GM06990 (cell line): ENCODE results near the gene SLC16A8.

Source experiments
- DNase-seq: peaks from one replicate; pipeline ENCODE4 v3.0.0-alpha.2; 2011; ENCODE audit not compliant: insufficient read length; ENCODE audit errors: extremely low read depth
- H3K27me3 ChIP-seq: replicated peaks from 2 replicates; pipeline ENCODE4 v1.6.0; 2011; ENCODE audit warnings: low read length; ENCODE audit not compliant: control insufficient read depth, insufficient read depth
- H3K36me3 ChIP-seq: 2 replicates; pipeline ENCODE4 v1.5.1; 2011; ENCODE audit warnings: low read length; ENCODE audit not compliant: control insufficient read depth, insufficient read depth
- H3K4me3 ChIP-seq: replicated peaks from 2 replicates; pipeline ENCODE4 v1.5.1; 2011; ENCODE audit warnings: low read depth, mild to moderate bottlenecking, control low read depth, low read length
- TF ChIP-seq, protein P1 (sequence below): IDR thresholded peaks from 2 replicates; pipeline ENCODE4 v1.5.1; 2011; ENCODE audit warnings: low read length, control low read depth, mild to moderate bottlenecking, inconsistent platforms; ENCODE audit not compliant: insufficient read depth, poor library complexity, severe bottlenecking

Gene SLC16A8

GRCh38 chr22:38028344-38029130 is 55.4 kb downstream of the SLC16A8 start:
- H3K36me3 ChIP-seq = no peaks in the 10 kb centered on the region
- H3K4me3 ChIP-seq = no peak overlapping the region
- peaks cover 3% of the 10 kb centered on the region for H3K27me3 ChIP-seq
- DNase-seq = no peak
- TF ChIP-seq, protein P1, sequence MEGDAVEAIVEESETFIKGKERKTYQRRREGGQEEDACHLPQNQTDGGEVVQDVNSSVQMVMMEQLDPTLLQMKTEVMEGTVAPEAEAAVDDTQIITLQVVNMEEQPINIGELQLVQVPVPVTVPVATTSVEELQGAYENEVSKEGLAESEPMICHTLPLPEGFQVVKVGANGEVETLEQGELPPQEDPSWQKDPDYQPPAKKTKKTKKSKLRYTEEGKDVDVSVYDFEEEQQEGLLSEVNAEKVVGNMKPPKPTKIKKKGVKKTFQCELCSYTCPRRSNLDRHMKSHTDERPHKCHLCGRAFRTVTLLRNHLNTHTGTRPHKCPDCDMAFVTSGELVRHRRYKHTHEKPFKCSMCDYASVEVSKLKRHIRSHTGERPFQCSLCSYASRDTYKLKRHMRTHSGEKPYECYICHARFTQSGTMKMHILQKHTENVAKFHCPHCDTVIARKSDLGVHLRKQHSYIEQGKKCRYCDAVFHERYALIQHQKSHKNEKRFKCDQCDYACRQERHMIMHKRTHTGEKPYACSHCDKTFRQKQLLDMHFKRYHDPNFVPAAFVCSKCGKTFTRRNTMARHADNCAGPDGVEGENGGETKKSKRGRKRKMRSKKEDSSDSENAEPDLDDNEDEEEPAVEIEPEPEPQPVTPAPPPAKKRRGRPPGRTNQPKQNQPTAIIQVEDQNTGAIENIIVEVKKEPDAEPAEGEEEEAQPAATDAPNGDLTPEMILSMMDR = no peak
